ENCODE data around the gene PAX7.

Gene PAX7

DNA sequence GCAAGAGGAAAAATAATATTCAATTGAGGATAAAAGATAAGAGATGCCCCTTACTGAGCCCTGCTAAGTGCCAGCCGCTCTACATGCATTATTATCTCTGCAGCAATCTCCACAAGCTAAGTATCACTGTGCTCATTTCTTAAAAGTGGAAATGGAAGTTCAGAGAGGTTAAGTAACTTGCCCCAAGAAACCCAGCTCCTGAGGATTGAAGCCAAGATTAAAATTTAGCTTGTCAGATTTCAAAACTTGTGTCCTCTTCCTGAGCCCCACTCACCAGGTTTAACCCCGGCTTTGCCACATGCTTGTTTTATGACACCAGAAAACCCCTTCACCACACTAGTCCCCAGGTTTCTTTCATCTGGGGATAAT lies 11.2 kb upstream of the PAX7 start:
- no peak for TF ChIP-seq EP300 (IDR thresholded peaks at IDR 0.05; ENCODE audit: borderline replicate concordance)
- no peak for TF ChIP-seq EGR1 (IDR thresholded peaks at IDR 0.05)
- TF ChIP-seq TEAD4 (IDR thresholded peaks at IDR 0.05), result no peak
- no peak for TF ChIP-seq RAD21 (IDR thresholded peaks at IDR 0.05; ENCODE audit: low read depth)
- no peak for TF ChIP-seq CEBPB (IDR thresholded peaks at IDR 0.05)
- TF ChIP-seq TAF1 (IDR thresholded peaks at IDR 0.05; ENCODE audit: low read depth), result no peak
- no peak for TF ChIP-seq FOXM1 (IDR thresholded peaks at IDR 0.05; ENCODE audit: borderline replicate concordance, low read depth)
- no peak for TF ChIP-seq YY1 (IDR thresholded peaks at IDR 0.05; ENCODE audit: low read depth)
- TF ChIP-seq, protein P1, sequence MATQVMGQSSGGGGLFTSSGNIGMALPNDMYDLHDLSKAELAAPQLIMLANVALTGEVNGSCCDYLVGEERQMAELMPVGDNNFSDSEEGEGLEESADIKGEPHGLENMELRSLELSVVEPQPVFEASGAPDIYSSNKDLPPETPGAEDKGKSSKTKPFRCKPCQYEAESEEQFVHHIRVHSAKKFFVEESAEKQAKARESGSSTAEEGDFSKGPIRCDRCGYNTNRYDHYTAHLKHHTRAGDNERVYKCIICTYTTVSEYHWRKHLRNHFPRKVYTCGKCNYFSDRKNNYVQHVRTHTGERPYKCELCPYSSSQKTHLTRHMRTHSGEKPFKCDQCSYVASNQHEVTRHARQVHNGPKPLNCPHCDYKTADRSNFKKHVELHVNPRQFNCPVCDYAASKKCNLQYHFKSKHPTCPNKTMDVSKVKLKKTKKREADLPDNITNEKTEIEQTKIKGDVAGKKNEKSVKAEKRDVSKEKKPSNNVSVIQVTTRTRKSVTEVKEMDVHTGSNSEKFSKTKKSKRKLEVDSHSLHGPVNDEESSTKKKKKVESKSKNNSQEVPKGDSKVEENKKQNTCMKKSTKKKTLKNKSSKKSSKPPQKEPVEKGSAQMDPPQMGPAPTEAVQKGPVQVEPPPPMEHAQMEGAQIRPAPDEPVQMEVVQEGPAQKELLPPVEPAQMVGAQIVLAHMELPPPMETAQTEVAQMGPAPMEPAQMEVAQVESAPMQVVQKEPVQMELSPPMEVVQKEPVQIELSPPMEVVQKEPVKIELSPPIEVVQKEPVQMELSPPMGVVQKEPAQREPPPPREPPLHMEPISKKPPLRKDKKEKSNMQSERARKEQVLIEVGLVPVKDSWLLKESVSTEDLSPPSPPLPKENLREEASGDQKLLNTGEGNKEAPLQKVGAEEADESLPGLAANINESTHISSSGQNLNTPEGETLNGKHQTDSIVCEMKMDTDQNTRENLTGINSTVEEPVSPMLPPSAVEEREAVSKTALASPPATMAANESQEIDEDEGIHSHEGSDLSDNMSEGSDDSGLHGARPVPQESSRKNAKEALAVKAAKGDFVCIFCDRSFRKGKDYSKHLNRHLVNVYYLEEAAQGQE (IDR thresholded peaks at IDR 0.05; ENCODE audit: low read depth), result no peak

DNA sequence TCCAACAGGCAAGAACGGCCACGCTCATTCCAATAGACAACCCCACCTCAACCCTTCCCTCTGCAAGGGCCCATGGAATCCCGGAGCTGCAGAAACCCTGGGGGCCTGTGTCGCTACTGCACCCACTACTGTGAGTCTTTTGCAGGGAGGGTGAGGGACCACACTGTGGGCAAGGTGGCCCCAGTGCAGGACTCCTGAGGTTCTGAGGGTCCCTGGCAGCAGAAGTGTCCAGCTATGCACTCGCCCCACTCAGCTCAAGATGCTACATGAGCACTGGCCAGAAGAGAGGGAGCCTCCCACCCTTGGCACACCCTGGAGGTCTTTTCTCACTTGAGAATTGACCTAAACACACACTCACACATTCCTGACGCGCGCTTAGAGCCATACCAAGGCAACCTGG lies 2.1 kb upstream of the PAX7 start:
- TF ChIP-seq TCF12 (IDR thresholded peaks at IDR 0.05; ENCODE audit: low read depth), result no peak
- TF ChIP-seq NFIC (IDR thresholded peaks at IDR 0.05), result no peak
- TF ChIP-seq YY1 (IDR thresholded peaks at IDR 0.05; ENCODE audit: low read depth), result no peak
- no peak for TF ChIP-seq EGR1 (IDR thresholded peaks at IDR 0.05)
- no peak for TF ChIP-seq TAF1 (IDR thresholded peaks at IDR 0.05; ENCODE audit: low read depth)
- no peak for TF ChIP-seq RAD21 (IDR thresholded peaks at IDR 0.05; ENCODE audit: low read depth)
- no peak for TF ChIP-seq ZBTB7A (IDR thresholded peaks at IDR 0.05; ENCODE audit: low read depth)
- TF ChIP-seq, protein P1 (IDR thresholded peaks at IDR 0.05; ENCODE audit: low read depth), result no peak
- TF ChIP-seq, protein P2, sequence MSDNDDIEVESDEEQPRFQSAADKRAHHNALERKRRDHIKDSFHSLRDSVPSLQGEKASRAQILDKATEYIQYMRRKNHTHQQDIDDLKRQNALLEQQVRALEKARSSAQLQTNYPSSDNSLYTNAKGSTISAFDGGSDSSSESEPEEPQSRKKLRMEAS (IDR thresholded peaks at IDR 0.05), result no peak
- TF ChIP-seq FOXM1 (IDR thresholded peaks at IDR 0.05; ENCODE audit: borderline replicate concordance, low read depth), result no peak
- TF ChIP-seq, protein P3, sequence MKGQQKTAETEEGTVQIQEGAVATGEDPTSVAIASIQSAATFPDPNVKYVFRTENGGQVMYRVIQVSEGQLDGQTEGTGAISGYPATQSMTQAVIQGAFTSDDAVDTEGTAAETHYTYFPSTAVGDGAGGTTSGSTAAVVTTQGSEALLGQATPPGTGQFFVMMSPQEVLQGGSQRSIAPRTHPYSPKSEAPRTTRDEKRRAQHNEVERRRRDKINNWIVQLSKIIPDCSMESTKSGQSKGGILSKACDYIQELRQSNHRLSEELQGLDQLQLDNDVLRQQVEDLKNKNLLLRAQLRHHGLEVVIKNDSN (IDR thresholded peaks at IDR 0.05), result no peak

DNA sequence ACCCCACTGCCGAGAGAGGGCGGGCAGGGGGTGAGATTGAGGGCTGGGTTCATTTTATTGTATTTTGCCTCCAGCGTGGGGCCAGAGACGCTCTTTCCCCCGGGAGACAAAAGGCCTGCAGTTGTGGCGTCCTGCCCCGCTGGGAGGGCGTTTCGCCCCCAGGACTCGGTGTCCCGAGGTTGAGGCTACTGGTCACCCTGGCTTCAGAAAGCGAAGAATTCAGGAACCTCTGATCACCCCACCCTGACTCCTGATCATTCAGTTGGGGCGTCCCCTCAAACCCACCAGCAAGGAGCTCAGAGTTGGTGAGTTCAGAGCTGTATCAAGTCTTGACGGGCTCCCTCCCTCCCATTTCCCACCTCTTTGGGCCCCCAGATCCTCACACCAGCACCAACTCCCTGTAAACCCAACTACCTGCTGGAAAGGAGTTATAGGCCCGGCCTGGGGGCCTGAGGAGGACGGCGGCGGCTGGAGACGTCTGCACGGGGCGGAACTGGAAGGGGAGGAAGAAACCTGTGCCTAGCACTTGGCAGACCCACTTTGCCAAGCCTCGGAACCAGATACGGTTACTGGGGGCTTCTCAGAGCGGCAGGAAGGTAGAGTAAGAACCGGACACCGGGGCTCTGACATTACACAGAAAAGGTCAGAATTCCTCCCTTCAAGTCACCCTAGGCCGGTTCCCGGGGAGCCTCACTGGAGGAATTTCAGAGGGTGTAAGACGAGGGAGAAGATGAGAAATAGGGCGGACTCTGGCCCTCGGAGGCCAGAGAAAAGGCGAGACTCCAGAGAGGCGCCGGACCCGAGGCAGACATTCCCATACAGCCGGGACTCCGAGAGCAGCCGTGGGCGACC lies 761 bp upstream of the PAX7 start:
- no peak for TF ChIP-seq ZBTB7A (IDR thresholded peaks at IDR 0.05; ENCODE audit: low read depth)
- no peak for TF ChIP-seq RAD21 (IDR thresholded peaks at IDR 0.05; ENCODE audit: low read depth)
- TF ChIP-seq CEBPB (IDR thresholded peaks at IDR 0.05), result no peak
- TF ChIP-seq FOXM1 (IDR thresholded peaks at IDR 0.05; ENCODE audit: borderline replicate concordance, low read depth), result no peak
- TF ChIP-seq EGR1 (IDR thresholded peaks at IDR 0.05), result no peak
- no peak for TF ChIP-seq CREB1 (IDR thresholded peaks at IDR 0.05; ENCODE audit: low read depth)
- no peak for TF ChIP-seq EP300 (IDR thresholded peaks at IDR 0.05; ENCODE audit: borderline replicate concordance)
- no peak for TF ChIP-seq YY1 (IDR thresholded peaks at IDR 0.05; ENCODE audit: low read depth)
- TF ChIP-seq, protein P1 (IDR thresholded peaks at IDR 0.05; ENCODE audit: low read depth), result no peak
- TF ChIP-seq, protein P3 (IDR thresholded peaks at IDR 0.05), result no peak
- TF ChIP-seq TCF12 (IDR thresholded peaks at IDR 0.05; ENCODE audit: low read depth), result no peak
- TF ChIP-seq, protein P2 (IDR thresholded peaks at IDR 0.05), result no peak
- no peak for TF ChIP-seq TEAD4 (IDR thresholded peaks at IDR 0.05)

DNA sequence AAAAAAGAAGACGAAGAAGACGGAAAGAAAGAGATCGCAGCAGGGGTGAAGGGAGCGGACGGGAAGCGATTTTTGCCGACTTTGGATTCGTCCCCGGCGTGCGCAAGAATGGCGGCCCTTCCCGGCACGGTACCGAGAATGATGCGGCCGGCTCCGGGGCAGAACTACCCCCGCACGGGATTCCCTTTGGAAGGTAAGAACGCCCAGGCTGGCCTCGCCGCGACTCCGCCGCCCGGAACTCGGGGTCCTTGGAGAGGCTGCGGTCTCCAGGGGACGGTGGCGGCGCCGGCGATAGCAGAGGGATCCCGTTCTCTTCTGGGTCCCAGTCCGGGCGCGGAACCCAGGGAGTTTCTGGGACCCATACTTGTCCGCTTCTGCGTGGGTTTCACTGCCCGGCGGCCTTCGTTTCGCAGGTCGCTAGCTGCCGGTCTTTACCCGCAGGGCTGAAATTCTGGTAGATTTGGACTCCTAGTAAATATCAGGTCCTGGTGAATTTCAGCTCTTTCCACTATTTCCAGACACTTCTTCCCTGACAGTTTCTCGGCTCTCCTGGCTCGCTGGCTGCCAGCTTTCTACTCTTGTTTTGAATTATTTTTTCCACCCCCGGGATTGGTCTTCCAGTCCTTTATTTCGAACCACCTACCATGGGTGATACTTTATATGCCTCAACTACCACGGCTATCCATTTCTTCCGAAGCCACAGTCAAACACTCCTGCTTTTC lies 1.0 kb downstream of the PAX7 start:
- TF ChIP-seq TAF1 (IDR thresholded peaks at IDR 0.05; ENCODE audit: low read depth) (no peak), NFIC (IDR thresholded peaks at IDR 0.05) (no peak), CEBPB (IDR thresholded peaks at IDR 0.05) (no peak), TCF12 (IDR thresholded peaks at IDR 0.05; ENCODE audit: low read depth) (no peak), ZBTB7A (IDR thresholded peaks at IDR 0.05; ENCODE audit: low read depth) (no peak), FOXM1 (IDR thresholded peaks at IDR 0.05; ENCODE audit: borderline replicate concordance, low read depth) (no peak), EGR1 (IDR thresholded peaks at IDR 0.05) (no peak), CREB1 (IDR thresholded peaks at IDR 0.05; ENCODE audit: low read depth) (no peak), RAD21 (IDR thresholded peaks at IDR 0.05; ENCODE audit: low read depth) (no peak), TEAD4 (IDR thresholded peaks at IDR 0.05) (no peak), EP300 (IDR thresholded peaks at IDR 0.05; ENCODE audit: borderline replicate concordance) (no peak), YY1 (IDR thresholded peaks at IDR 0.05; ENCODE audit: low read depth) (no peak)
- TF ChIP-seq, protein P1 (IDR thresholded peaks at IDR 0.05; ENCODE audit: low read depth), result no peak
- TF ChIP-seq, protein P3 (IDR thresholded peaks at IDR 0.05), result no peak
- TF ChIP-seq, protein P2 (IDR thresholded peaks at IDR 0.05), result no peak
